Neuron (in vitro differentiated cells): ENCODE measurements around the gene ACSS3.
"Not testable (repeated sequence)": the region's sequence is repeated elsewhere in the genome, so short reads cannot be mapped to it uniquely, and the experiment has no call there.

Experiments used
- H2AFZ ChIP-seq: one replicate; pipeline ENCODE4 v1.6.1; 2013; ENCODE audit warnings: low read depth, mild to moderate bottlenecking, inconsistent platforms, low read length, moderate library complexity
- H3K27me3 ChIP-seq: one replicate; pipeline ENCODE4 v1.6.1; 2013; ENCODE audit warnings: low read length; ENCODE audit not compliant: insufficient read depth
- H3K36me3 ChIP-seq: one replicate; pipeline ENCODE4 v1.6.1; 2013; ENCODE audit warnings: low read length; ENCODE audit not compliant: insufficient read depth
- H3K4me1 ChIP-seq: one replicate; pipeline ENCODE4 v1.6.1; 2013; ENCODE audit warnings: low read length; ENCODE audit not compliant: insufficient read depth
- H3K4me3 ChIP-seq: 2 replicates; pipeline ENCODE4 v1.5.1; 2013; ENCODE audit warnings: mild to moderate bottlenecking, low read length, moderate library complexity
- H3K9me3 ChIP-seq: one replicate; pipeline ENCODE4 v1.6.1; 2013; ENCODE audit warnings: low read length

Gene ACSS3

DNA sequence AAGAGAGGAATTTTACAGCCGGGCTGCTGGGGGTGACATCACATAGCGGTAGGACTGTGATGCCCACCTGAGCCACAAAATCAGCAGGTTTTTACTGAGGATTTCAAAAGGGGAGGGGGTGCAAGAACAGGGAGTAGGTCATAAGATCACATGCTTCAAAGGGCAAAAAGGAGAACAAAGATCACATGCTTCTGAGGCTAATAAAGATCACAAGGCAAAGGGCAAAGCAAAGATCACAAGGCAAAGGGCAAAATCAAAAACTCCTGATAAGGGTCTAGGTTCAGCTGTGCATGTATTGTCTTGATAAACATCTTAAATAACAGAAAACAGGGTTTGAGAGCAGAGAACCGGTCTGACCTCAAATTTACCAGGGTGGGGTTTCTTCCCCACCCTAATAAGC is 41.2 kb downstream of the ACSS3 start:
- not testable (repeated sequence) for H3K27me3 ChIP-seq, H2AFZ ChIP-seq, H3K4me3 ChIP-seq, H3K9me3 ChIP-seq, H3K36me3 ChIP-seq, H3K4me1 ChIP-seq

GRCh38 chr12:81120961-81121360 is 43.1 kb downstream of the ACSS3 start:
- no peaks in the 10 kb centered on the region for H3K36me3 ChIP-seq
- no peaks in the 10 kb centered on the region for H3K4me1 ChIP-seq
- no peaks in the 10 kb centered on the region for H3K27me3 ChIP-seq
- no peak overlapping the region for H2AFZ ChIP-seq
- no peak overlapping the region for H3K4me3 ChIP-seq
- no peaks in the 10 kb centered on the region for H3K9me3 ChIP-seq

GRCh38 chr12:81123611-81124010 is 45.7 kb downstream of the ACSS3 start:
- no peaks in the 10 kb centered on the region for H3K4me1 ChIP-seq
- H2AFZ ChIP-seq = no peak overlapping the region
- H3K4me3 ChIP-seq = no peak overlapping the region
- H3K36me3 ChIP-seq = no peaks in the 10 kb centered on the region
- H3K27me3 ChIP-seq = no peaks in the 10 kb centered on the region
- no peaks in the 10 kb centered on the region for H3K9me3 ChIP-seq

DNA sequence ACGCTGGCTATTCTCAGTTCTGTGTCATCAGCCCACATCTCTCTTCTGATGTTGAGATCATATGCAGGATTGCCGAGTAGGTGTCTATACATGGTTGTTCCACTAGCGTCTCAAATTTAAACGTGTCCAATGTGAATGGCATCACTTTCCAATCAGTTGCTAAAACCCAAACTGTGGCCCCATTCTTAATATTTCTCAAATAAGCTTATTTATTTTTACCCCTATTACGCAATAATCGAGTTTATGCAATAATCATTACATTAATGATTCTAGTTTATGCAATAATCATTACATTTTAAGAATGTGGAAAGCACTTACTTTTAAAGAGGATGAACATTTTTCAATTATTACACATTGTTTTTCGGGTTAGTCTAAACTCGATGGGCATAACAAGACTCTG is 47.8 kb downstream of the ACSS3 start:
- Histone ChIP-seq H3K4me3 (no peak overlapping the region), H3K36me3 (no peaks in the 10 kb centered on the region), H3K27me3 (no peaks in the 10 kb centered on the region), H2AFZ (no peak overlapping the region), H3K9me3 (no peaks in the 10 kb centered on the region), H3K4me1 (no peaks in the 10 kb centered on the region)

DNA sequence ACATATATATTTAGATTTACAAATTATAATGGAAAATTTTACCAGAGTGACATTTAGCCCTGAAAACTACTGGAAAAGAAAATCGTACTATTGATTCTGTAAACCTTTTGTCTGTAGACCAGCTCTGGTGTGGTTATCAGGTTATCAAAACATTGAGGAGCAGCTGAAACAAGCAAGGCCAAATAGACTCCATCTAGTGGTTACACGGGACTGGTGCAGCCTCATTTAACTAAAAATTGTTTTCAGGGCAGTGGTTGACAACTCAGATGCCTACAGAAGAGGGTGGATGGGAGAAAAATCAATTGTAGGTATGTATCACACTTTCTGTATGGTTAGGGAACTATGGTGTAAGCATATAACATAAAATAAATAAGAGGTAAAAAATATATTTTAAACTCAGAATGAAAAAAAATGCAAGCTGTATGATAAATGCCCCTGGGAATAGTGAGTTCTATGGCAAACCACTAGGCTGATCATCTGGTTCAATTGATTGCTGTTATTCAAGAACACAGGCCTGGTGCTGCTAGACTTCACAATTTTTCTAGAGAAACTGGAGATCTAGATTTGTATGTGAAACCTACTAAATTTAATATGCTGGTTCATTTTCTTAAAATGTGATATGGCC is 51.2 kb downstream of the ACSS3 start:
- H3K36me3 ChIP-seq = no peaks in the 10 kb centered on the region
- no peak overlapping the region for H3K4me3 ChIP-seq
- H2AFZ ChIP-seq = no peak overlapping the region
- H3K27me3 ChIP-seq = no peaks in the 10 kb centered on the region
- H3K4me1 ChIP-seq = no peaks in the 10 kb centered on the region
- H3K9me3 ChIP-seq = no peaks in the 10 kb centered on the region

GRCh38 chr12:81136519-81136918 is 58.6 kb downstream of the ACSS3 start:
- H2AFZ ChIP-seq = no peak overlapping the region
- H3K27me3 ChIP-seq = no peaks in the 10 kb centered on the region
- H3K36me3 ChIP-seq = no peaks in the 10 kb centered on the region
- H3K9me3 ChIP-seq = no peaks in the 10 kb centered on the region
- no peak overlapping the region for H3K4me3 ChIP-seq
- no peaks in the 10 kb centered on the region for H3K4me1 ChIP-seq

DNA sequence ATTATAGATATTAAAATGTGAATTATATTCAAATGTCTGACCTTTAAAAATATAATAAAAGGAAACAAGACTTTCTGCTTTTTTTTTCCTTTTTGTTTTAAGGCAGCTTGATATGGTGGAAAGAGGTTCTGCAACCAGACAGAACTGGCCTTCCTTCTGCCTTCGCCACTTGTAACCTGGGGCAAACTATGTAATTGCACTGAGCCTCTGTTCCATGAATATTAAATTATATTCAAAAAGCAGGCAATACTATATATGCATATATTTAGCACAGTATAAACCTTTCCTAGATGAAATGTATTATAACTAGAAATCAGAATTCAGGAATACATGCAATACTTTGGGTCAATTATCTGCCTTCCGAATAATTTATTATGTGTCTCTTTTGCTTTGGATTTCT is 59.9 kb downstream of the ACSS3 start:
- H3K4me3 ChIP-seq = no peak overlapping the region
- H3K36me3 ChIP-seq = no peaks in the 10 kb centered on the region
- no peaks in the 10 kb centered on the region for H3K4me1 ChIP-seq
- no peak overlapping the region for H2AFZ ChIP-seq
- H3K9me3 ChIP-seq = no peaks in the 10 kb centered on the region
- H3K27me3 ChIP-seq = no peaks in the 10 kb centered on the region

GRCh38 chr12:81141217-81141616 is 63.3 kb downstream of the ACSS3 start:
- H2AFZ ChIP-seq = no peak overlapping the region
- H3K36me3 ChIP-seq = no peaks in the 10 kb centered on the region
- H3K4me3 ChIP-seq = no peak overlapping the region
- no peaks in the 10 kb centered on the region for H3K9me3 ChIP-seq
- H3K27me3 ChIP-seq = no peaks in the 10 kb centered on the region
- no peaks in the 10 kb centered on the region for H3K4me1 ChIP-seq

DNA sequence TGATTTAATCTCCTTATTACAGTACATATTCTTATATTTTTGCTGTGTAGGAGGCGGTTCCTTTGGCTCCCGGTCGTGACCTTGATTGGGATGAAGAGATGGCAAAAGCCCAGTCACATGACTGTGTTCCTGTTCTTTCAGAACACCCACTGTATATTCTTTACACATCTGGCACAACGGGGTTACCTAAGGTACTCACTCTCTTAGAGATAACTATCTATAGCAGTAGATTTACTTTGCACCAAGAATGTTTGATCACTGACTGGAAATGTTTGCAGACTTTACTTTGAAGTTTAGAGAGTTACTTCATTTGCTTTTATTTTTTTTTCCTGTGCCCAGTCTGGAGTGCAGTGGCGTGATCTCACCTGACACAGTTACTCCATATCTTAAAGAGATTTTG is 65.2 kb downstream of the ACSS3 start:
- Histone ChIP-seq H3K4me1 (no peaks in the 10 kb centered on the region), H3K27me3 (no peaks in the 10 kb centered on the region)

DNA sequence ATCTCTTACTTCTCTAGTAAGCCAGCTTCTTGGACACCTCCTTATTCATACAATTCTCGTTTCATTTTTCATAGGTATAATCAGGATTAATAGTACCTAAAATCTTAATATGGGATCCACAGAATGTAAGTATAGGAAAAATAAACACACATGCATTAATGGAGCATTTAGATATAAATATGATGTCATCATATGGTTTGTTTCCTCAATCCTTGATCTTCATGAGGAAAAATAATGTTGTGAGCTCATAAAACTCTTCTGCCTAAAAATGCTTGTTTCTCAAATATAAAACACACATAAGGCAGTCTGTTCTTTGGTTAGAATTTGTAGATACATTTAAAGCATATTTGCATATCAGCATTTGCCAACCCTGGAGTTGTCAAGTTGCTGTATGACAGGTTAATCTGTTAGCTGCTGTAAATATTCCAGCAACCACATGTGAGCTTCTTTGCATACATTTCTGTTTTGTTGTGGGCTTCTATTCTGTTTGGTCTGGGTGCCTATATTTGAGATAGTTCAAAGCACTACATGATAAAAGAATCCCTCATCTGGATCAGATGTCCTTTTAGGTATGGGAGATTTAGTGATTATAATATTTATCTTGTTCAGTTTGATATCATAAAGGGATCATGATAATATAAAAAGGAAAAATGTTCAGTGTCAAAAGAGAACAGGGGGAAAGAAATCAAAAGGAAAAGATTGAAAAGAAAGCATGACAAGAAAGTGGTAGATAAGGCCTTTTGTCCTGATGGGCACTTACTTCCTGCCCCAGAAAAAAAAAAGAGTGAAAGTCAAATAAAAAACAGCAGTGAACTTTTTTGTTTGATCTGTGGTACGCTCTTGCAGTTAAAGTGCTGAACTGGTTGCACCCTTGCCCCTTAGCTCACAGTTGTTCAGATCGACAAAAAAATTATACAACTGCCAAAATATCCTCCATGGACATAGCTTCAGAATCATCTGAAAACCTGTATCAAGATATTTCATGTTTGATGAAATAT is 68.6 kb downstream of the ACSS3 start:
- H3K4me3 ChIP-seq = no peak overlapping the region
- no peak overlapping the region for H2AFZ ChIP-seq
- peaks cover 3% of the 10 kb centered on the region for H3K4me1 ChIP-seq
- H3K9me3 ChIP-seq = no peaks in the 10 kb centered on the region
- no peaks in the 10 kb centered on the region for H3K36me3 ChIP-seq
- no peaks in the 10 kb centered on the region for H3K27me3 ChIP-seq

More for the DNA sequence above, 65.2 kb downstream of the ACSS3 start:
- Histone ChIP-seq H2AFZ (no peak overlapping the region), H3K36me3 (no peaks in the 10 kb centered on the region), H3K4me3 (no peak overlapping the region), H3K9me3 (no peaks in the 10 kb centered on the region)

GRCh38 chr12:81147292-81147919 is 69.5 kb downstream of the ACSS3 start:
- H3K4me3 ChIP-seq = no peak overlapping the region
- H3K36me3 ChIP-seq = no peaks in the 10 kb centered on the region
- no peak overlapping the region for H2AFZ ChIP-seq
- H3K27me3 ChIP-seq = no peaks in the 10 kb centered on the region
- no peaks in the 10 kb centered on the region for H3K9me3 ChIP-seq
- H3K4me1 ChIP-seq = peaks cover 3% of the 10 kb centered on the region

DNA sequence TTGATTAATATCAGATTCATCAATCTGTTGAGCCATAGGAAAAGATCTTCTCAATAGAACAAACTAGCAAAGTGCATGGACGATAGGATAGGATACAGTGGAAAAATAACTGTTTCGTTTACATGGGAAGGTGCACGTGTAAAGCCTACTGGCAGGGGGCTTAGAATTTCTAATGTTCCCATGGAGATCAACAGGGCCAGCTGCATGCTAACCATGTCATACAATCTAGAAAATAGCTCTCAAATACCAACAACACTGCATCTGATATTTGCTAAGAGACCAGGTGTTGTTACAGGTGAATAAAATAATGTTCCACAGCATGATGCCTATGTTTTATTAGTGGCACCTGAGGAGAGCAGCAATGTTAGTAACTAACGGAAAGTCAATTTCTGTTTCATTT is 72.5 kb downstream of the ACSS3 start:
- H2AFZ ChIP-seq = no peak overlapping the region
- H3K4me1 ChIP-seq = peaks cover 3% of the 10 kb centered on the region
- H3K36me3 ChIP-seq = no peaks in the 10 kb centered on the region
- H3K4me3 ChIP-seq = no peak overlapping the region
- H3K27me3 ChIP-seq = no peaks in the 10 kb centered on the region
- H3K9me3 ChIP-seq = no peaks in the 10 kb centered on the region

GRCh38 chr12:81159856-81160255 is 82.0 kb downstream of the ACSS3 start:
- H3K4me3 ChIP-seq = no peak overlapping the region
- H3K9me3 ChIP-seq = no peaks in the 10 kb centered on the region
- H3K4me1 ChIP-seq = no peaks in the 10 kb centered on the region
- H2AFZ ChIP-seq = no peak overlapping the region
- H3K36me3 ChIP-seq = no peaks in the 10 kb centered on the region
- H3K27me3 ChIP-seq = no peaks in the 10 kb centered on the region
